Measurements from ENCODE around the gene CCL14. TPM values are rescaled to one million over a fixed set of nuclear protein-coding genes. Genes with fewer than 3 reads are reported as not detected.
"Not testable (repeated sequence)": the region's sequence is repeated elsewhere in the genome, so short reads cannot be mapped to it uniquely, and the experiment has no call there.

Gene CCL14
- total RNA-seq, 1 experiment from 2014 or later, result not detected

- TF ChIP-seq NR3C1 (CRISPR knock-in tag; conservative IDR thresholded peaks at IDR 0.05; ENCODE audit: low read depth), result no peak
- no peak for TF ChIP-seq E2F5 (CRISPR knock-in tag; IDR thresholded peaks at IDR 0.05)
- TF ChIP-seq HMGA2 (CRISPR knock-in tag; IDR thresholded peaks at IDR 0.05), result peak; percentile 96
- TF ChIP-seq IRF2 (CRISPR knock-in tag; IDR thresholded peaks at IDR 0.05; ENCODE audit: borderline replicate concordance, low read depth), result no peak
- Mint-ChIP-seq H3K4me3 (no peak overlapping the region), H3K27me3 (ENCODE audit: low read depth) (peaks cover 14% of the 10 kb centered on the region), H3K27ac (no peak overlapping the region), H3K4me1 (no peaks in the 10 kb centered on the region), H3K9me3 (peaks cover 16% of the 10 kb centered on the region), H3K36me3 (peaks cover 9% of the 10 kb centered on the region; the same call in 1 of the 2 replicates)
- ChIA-PET POLR2A (no interaction called here), CTCF (interaction anchor here (0.6 kb wide), 1 partner anchor 171 kb away, joined by 4 read pairs; no protein-coding TSS in a partner anchor)
- DNase-seq (ENCODE audit: low spot score) (no peak), ATAC-seq (no peak)
Observed at GRCh38 chr17:36016555-36016954, 30.0 kb upstream of the CCL14 start.

- H3K4me3 Mint-ChIP-seq; POLR2A ChIA-PET; ATAC-seq; DNase-seq (ENCODE audit: low spot score); H3K36me3 Mint-ChIP-seq; H3K4me1 Mint-ChIP-seq; H3K27ac Mint-ChIP-seq: not testable (repeated sequence)
- CTCF ChIA-PET, result interaction anchor here (0.6 kb wide), 1 partner anchor 46 kb away, joined by 3 read pairs; no protein-coding TSS in a partner anchor
- peaks cover 22% of the 10 kb centered on the region for H3K9me3 Mint-ChIP-seq
- peaks cover 14% of the 10 kb centered on the region for H3K27me3 Mint-ChIP-seq (ENCODE audit: low read depth)
- peak; percentile 96 for TF ChIP-seq HMGA2 (CRISPR knock-in tag; IDR thresholded peaks at IDR 0.05)
Observed at GRCh38 chr17:36015895-36016294, 29.4 kb upstream of the CCL14 start.

GRCh38 chr17:36014946-36015345, 28.4 kb upstream of the CCL14 start:
- H3K4me3 Mint-ChIP-seq, result no peak overlapping the region
- no peak for ATAC-seq
- ChIA-PET CTCF (no interaction called here), POLR2A (no interaction called here)
- H3K9me3 Mint-ChIP-seq, result peaks cover 32% of the 10 kb centered on the region
- no peak for TF ChIP-seq FOXP4 (CRISPR knock-in tag; IDR thresholded peaks at IDR 0.05)
- no peak for TF ChIP-seq ZNF425 (CRISPR knock-in tag; conservative IDR thresholded peaks at IDR 0.05)
- TF ChIP-seq AFF4 (CRISPR knock-in tag; IDR thresholded peaks at IDR 0.05; ENCODE audit: borderline replicate concordance), result no peak
- peaks cover 13% of the 10 kb centered on the region; the same call in 1 of the 2 replicates for H3K36me3 Mint-ChIP-seq
- no peaks in the 10 kb centered on the region for H3K4me1 Mint-ChIP-seq
- no peak overlapping the region for H3K27ac Mint-ChIP-seq
- DNase-seq (ENCODE audit: low spot score), result no peak
- H3K27me3 Mint-ChIP-seq (ENCODE audit: low read depth), result peaks cover 7% of the 10 kb centered on the region

GRCh38 chr17:36011201-36011600, 24.7 kb upstream of the CCL14 start:
- Mint-ChIP-seq H3K36me3 (peaks cover 28% of the 10 kb centered on the region), H3K27ac (no peak overlapping the region), H3K4me1 (no peaks in the 10 kb centered on the region), H3K4me3 (no peak overlapping the region), H3K9me3 (peaks cover 61% of the 10 kb centered on the region), H3K27me3 (ENCODE audit: low read depth) (no peaks in the 10 kb centered on the region)
- CTCF ChIA-PET, result interaction anchor here (0.7 kb wide), 1 partner anchor 35 kb away, joined by 3 read pairs; no protein-coding TSS in a partner anchor
- ATAC-seq (no peak), DNase-seq (ENCODE audit: low spot score) (no peak)
- POLR2A ChIA-PET, result no interaction called here
- TF ChIP-seq TEAD4 (CRISPR knock-in tag; IDR thresholded peaks at IDR 0.05), result no peak
- no peak for TF ChIP-seq USF1 (CRISPR knock-in tag; IDR thresholded peaks at IDR 0.05)
- no peak for TF ChIP-seq AFF4 (CRISPR knock-in tag; IDR thresholded peaks at IDR 0.05; ENCODE audit: borderline replicate concordance)
- no peak for TF ChIP-seq ZNF317 (CRISPR knock-in tag; IDR thresholded peaks at IDR 0.05; ENCODE audit: borderline replicate concordance, low read depth)
- no peak for TF ChIP-seq FOXK1 (CRISPR knock-in tag; IDR thresholded peaks at IDR 0.05)
- TF ChIP-seq SMAD4 (CRISPR knock-in tag; IDR thresholded peaks at IDR 0.05), result no peak
- TF ChIP-seq IRF1 (CRISPR knock-in tag; IDR thresholded peaks at IDR 0.05), result no peak
